LNCaP clone FGC (cell line): ENCODE data around the gene PACSIN1.

ENCODE experiments used
- DNase-seq: peaks from one replicate; pipeline ENCODE4 v3.0.0-alpha.2; 2011; ENCODE audit warnings: low read depth
- H3K4me3 ChIP-seq: 2 replicates; pipeline ENCODE4 v1.5.1; 2011; ENCODE audit warnings: mild to moderate bottlenecking, low read depth, low read length, control low read depth
- CTCF ChIP-seq: IDR thresholded peaks from 2 replicates; pipeline ENCODE4 v1.5.1; 2012; ENCODE audit warnings: mild to moderate bottlenecking; ENCODE audit not compliant: control insufficient read depth, insufficient read depth; ENCODE audit errors: extremely low read depth

Gene PACSIN1

GRCh38 chr6:34457742-34458735, 7.8 kb upstream of the PACSIN1 start:
- no peak overlapping the region for H3K4me3 ChIP-seq
- TF ChIP-seq CTCF: no peak
- no peak for DNase-seq

GRCh38 chr6:34459899-34460593, 5.8 kb upstream of the PACSIN1 start:
- TF ChIP-seq CTCF: peak; percentile 69
- no peak overlapping the region for H3K4me3 ChIP-seq
- no peak for DNase-seq

- DNase-seq: no peak
- H3K4me3 ChIP-seq: no peak overlapping the region
- TF ChIP-seq CTCF: no peak
Observed at GRCh38 chr6:34460796-34461507, 4.9 kb upstream of the PACSIN1 start.

GRCh38 chr6:34462010-34462409, 3.9 kb upstream of the PACSIN1 start:
- no peak for TF ChIP-seq CTCF
- H3K4me3 ChIP-seq: no peak overlapping the region
- DNase-seq: no peak

- no peak for TF ChIP-seq CTCF
- no peak overlapping the region for H3K4me3 ChIP-seq
- DNase-seq: peak; percentile 18
Observed at GRCh38 chr6:34462551-34462971, 3.3 kb upstream of the PACSIN1 start.

GRCh38 chr6:34463299-34463698, 2.6 kb upstream of the PACSIN1 start:
- DNase-seq: no peak
- TF ChIP-seq CTCF: no peak
- no peak overlapping the region for H3K4me3 ChIP-seq
